GM21360 (cell line): ENCODE results near the gene SDR39U1.

Source experiments
- ATAC-seq: cut with Tn5 transposase; IDR thresholded peaks from one replicate; pipeline ENCODE4 v1.9.1; 2021; ENCODE audit warnings: mild to moderate bottlenecking, moderate library complexity; ENCODE audit not compliant: unreplicated experiment

SDR39U1 gene

GRCh38 chr14:24392325-24393091 is 50.1 kb downstream of the SDR39U1 start:
- no peak for ATAC-seq

- no peak for ATAC-seq
Observed at GRCh38 chr14:24390701-24391468, 51.7 kb downstream of the SDR39U1 start.
